Bronchial epithelial cell (primary cell): ENCODE measurements around the gene ASAP2. TPM values are rescaled to one million over a fixed set of nuclear protein-coding genes. Genes with fewer than 3 reads are reported as not detected.

Experiments
- DNase-seq: peaks from one replicate; pipeline ENCODE4 v3.0.0-alpha.2; 2010; ENCODE audit warnings: low read depth
- FAIRE-seq: peaks from 2 replicates; lab custom pipeline; 2011; peaks lifted over from hg19 to GRCh38; lab: Jason Lieb, UNC
- H3K27me3 ChIP-seq: 2 replicates; pipeline ENCODE4 v1.5.1; 2011; ENCODE audit warnings: low read length; ENCODE audit not compliant: control insufficient read depth, insufficient read depth
- H3K36me3 ChIP-seq: 2 replicates; pipeline ENCODE4 v1.5.1; 2011; ENCODE audit warnings: low read length; ENCODE audit not compliant: control insufficient read depth, insufficient read depth
- H3K4me3 ChIP-seq: 2 replicates; pipeline ENCODE4 v1.5.1; 2011; ENCODE audit warnings: mild to moderate bottlenecking, low read depth, low read length, control low read depth
- total RNA-seq: library from RNA; depleted of rRNA; stranded (reverse); fragments of >200 nt; gene quantifications from 2 replicates; pipeline ENCODE4 v1.2.1, GENCODE V29; 2014
- TF ChIP-seq, protein P1 (sequence below): IDR thresholded peaks from 2 replicates; pipeline ENCODE4 v1.5.1; 2011; ENCODE audit warnings: mild to moderate bottlenecking, moderate library complexity, low read length, control low read depth, inconsistent platforms; ENCODE audit not compliant: insufficient read depth, severe bottlenecking

The ASAP2 gene
- total RNA-seq, 1 donor from 2014 or later: 25.5 TPM

DNA sequence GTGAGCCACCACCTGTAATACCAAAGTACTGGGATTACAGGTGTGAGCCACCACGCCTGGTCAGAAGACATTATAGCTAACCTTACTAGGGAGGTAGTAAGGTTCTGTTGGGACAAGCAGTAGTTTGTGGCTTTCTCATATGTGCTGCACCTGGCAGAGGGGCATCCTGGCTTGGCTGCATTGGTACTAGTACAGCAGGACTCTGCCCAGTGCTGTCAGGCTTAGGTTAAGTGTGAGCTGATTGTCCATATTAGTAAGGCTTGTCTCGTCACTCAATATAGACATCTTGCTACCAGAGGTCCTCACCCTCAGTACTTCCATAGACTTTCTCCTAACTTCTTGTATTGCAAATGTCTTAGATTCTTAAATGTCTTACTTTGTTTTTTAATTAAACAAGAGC, 96.1 kb downstream of the ASAP2 start:
- Histone ChIP-seq H3K4me3 (no peak overlapping the region), H3K36me3 (peaks cover 3% of the 10 kb centered on the region), H3K27me3 (no peaks in the 10 kb centered on the region)
- TF ChIP-seq, protein P1, sequence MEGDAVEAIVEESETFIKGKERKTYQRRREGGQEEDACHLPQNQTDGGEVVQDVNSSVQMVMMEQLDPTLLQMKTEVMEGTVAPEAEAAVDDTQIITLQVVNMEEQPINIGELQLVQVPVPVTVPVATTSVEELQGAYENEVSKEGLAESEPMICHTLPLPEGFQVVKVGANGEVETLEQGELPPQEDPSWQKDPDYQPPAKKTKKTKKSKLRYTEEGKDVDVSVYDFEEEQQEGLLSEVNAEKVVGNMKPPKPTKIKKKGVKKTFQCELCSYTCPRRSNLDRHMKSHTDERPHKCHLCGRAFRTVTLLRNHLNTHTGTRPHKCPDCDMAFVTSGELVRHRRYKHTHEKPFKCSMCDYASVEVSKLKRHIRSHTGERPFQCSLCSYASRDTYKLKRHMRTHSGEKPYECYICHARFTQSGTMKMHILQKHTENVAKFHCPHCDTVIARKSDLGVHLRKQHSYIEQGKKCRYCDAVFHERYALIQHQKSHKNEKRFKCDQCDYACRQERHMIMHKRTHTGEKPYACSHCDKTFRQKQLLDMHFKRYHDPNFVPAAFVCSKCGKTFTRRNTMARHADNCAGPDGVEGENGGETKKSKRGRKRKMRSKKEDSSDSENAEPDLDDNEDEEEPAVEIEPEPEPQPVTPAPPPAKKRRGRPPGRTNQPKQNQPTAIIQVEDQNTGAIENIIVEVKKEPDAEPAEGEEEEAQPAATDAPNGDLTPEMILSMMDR: no peak
- no peak for FAIRE-seq
- no peak for DNase-seq

DNA sequence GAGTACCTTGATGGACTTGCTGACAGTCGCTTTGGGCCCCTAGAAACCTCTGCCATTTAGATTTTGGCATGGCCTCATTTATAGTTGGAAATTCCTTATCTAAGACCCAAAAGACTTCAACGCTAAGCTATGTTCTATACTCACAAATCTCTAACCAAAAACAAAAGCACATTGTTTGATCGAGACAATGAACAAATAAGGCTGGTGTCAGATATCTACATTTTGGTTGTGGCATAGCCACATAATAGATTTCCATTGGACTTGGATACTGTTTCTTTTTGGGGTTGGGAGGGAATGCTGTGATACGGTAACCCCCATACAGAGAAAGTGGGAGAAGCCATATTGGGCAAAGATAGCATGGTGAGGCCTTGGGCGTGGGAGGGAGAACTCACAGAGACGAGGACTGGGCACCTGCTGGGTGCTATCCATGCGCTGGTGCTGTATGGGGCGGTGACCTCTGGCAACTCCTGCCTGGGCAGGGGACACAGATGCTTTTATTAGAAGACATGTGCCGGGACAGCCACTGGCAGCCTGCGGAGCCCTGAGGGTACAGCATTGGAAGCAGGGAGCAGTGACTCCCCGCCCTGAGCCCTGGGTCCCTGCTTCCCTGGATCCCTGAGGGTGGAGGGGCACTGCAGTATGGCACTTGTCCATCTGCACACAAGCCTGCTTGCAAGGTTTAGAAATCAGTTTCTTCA, 97.1 kb downstream of the ASAP2 start:
- Histone ChIP-seq H3K4me3 (no peak overlapping the region), H3K36me3 (no peaks in the 10 kb centered on the region), H3K27me3 (no peaks in the 10 kb centered on the region)
- no peak for DNase-seq
- TF ChIP-seq, protein P1: no peak
- no peak for FAIRE-seq

DNA sequence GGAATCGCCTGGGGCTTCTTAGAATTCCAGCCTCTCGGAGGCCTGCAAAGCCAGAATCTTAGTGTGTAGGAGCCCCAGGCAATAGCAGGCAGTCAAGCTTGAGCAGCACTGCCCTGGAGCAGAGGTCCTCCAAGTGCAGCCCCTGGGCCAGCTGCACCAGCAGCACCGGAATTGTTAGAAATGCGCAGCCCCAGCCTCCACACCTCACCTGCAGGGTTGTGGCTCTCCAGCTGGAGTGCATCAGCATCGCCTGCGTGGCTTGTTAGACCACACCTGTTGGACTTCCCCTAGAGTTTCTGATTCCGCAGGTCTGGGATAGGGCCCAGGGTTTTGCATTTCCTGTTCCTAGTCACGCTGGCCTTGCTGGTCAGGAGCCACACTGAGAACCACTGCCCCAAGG, 100.3 kb downstream of the ASAP2 start:
- no peak for FAIRE-seq
- TF ChIP-seq, protein P1: no peak
- Histone ChIP-seq H3K36me3 (no peaks in the 10 kb centered on the region), H3K4me3 (no peak overlapping the region), H3K27me3 (no peaks in the 10 kb centered on the region)
- peak; percentile 66 for DNase-seq

DNA sequence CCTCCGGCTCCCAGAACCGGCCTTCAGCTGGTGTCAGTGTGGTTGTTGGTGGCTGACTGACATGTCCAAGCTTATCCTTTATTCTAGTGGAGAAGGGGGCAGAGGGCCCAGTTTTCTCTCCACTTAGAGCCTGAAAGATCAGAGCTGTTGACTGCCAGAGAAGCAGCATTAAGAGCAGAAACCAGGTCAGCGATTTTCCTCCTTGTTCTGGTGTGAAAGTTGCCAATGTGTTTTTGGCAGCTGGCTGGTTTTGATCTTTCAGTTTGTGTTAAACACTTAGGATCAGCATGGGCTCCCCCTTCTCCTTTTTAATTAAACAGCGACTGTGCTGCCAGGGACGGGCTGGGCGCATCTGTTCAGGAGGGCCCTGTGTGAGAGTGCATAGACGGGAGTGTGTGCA, 100.9 kb downstream of the ASAP2 start:
- H3K4me3 ChIP-seq: no peak overlapping the region
- no peak for FAIRE-seq

DNA sequence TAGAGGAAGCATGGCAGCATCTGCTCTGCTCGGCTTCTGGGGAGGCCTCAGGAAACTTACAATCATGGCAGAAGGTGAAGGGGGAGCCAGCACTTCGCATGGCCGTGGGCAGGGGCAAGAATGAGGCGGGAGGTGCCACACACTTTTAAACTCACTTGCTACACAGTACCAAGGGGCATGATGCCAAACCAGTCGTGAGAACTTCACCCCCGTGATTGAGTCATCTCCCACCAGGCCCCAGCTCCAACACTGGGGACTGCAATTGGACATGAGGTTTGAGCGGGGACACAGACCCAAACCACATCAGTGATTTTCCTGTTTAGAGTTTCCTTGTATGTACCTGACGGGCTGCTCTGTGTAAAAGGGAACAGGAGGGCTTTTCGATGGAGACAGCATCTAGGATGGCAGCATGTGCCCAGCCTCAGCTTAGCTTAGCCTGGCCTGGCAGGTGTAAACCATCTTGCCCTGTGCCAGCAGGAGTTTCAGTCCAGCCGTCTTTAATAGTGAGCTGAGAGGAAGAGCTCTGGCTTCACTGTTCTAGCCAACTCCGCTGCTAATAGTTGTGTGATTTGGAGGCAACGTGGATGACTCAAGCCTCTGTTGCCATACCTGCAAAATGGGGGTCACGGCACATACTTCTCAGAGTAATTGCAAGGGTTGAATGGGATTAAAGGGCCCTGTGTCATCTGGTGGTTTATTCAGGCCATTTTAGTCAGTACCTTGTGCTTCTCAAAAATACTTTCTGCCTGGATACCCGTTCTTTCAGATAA, 101.8 kb downstream of the ASAP2 start:
- FAIRE-seq (no peak), DNase-seq (no peak)
- Histone ChIP-seq H3K4me3 (no peak overlapping the region), H3K27me3 (no peaks in the 10 kb centered on the region), H3K36me3 (no peaks in the 10 kb centered on the region)
- TF ChIP-seq, protein P1: no peak

More for the DNA sequence above, 100.9 kb downstream of the ASAP2 start:
- TF ChIP-seq, protein P1: no peak
- no peaks in the 10 kb centered on the region for H3K27me3 ChIP-seq
- H3K36me3 ChIP-seq: no peaks in the 10 kb centered on the region
- no peak for DNase-seq
